GM19238 (cell line): ENCODE results near the gene GBX1.

Source experiments
- DNase-seq: peaks from one replicate; pipeline ENCODE4 v3.0.0; 2011; ENCODE audit warnings: low spot score; ENCODE audit not compliant: insufficient read length

The GBX1 gene

GRCh38 chr7:151167197-151167961 lies at the start of gene GBX1:
Gene GBX1 (minus strand): TSS chr7:151167694. CDS start chr7:151167548, 146 bp downstream.
- DNase-seq, result no peak

GRCh38 chr7:151215396-151215795 lies 47.9 kb upstream of the GBX1 start:
- DNase-seq, result no peak

GRCh38 chr7:151213826-151214225 lies 46.3 kb upstream of the GBX1 start:
- no peak for DNase-seq

GRCh38 chr7:151212626-151213025 lies 45.1 kb upstream of the GBX1 start:
- DNase-seq, result no peak

- DNase-seq, result no peak
These were observed 43.8 kb upstream of the GBX1 start for GRCh38 chr7:151211155-151211772.

- DNase-seq, result no peak
These were observed 42.8 kb upstream of the GBX1 start, which contains the start of gene H2BK1 for GRCh38 chr7:151210087-151210854. Gene H2BK1 (minus strand): TSS chr7:151210488. CDS start chr7:151210318, 170 bp downstream.

- no peak for DNase-seq
These were observed 42.1 kb upstream of the GBX1 start for GRCh38 chr7:151209588-151209987.

- no peak for DNase-seq
These were observed 40.9 kb upstream of the GBX1 start for GRCh38 chr7:151208253-151208862.

- no peak for DNase-seq
These were observed 40.3 kb upstream of the GBX1 start for GRCh38 chr7:151207804-151208203.

- DNase-seq, result no peak
These were observed 39.8 kb upstream of the GBX1 start for GRCh38 chr7:151207315-151207714.

- DNase-seq, result no peak
These were observed 39.4 kb upstream of the GBX1 start for GRCh38 chr7:151206914-151207313.

- no peak for DNase-seq
These were observed 38.2 kb upstream of the GBX1 start for GRCh38 chr7:151205730-151206129.

- DNase-seq, result no peak
These were observed 37.0 kb upstream of the GBX1 start for GRCh38 chr7:151204383-151205032.

- no peak for DNase-seq
These were observed 35.3 kb upstream of the GBX1 start for GRCh38 chr7:151202836-151203235.

GRCh38 chr7:151201751-151202150 lies 34.3 kb upstream of the GBX1 start:
- no peak for DNase-seq

GRCh38 chr7:151201344-151201743 lies 33.9 kb upstream of the GBX1 start:
- no peak for DNase-seq

GRCh38 chr7:151198945-151199848 lies 31.7 kb upstream of the GBX1 start:
- DNase-seq, result no peak

GRCh38 chr7:151197932-151198331 lies 30.4 kb upstream of the GBX1 start:
- no peak for DNase-seq

- DNase-seq, result no peak
These were observed 28.3 kb upstream of the GBX1 start for GRCh38 chr7:151195616-151196450.
